ENCODE results near the gene AOAH. TPM values are rescaled to one million over a fixed set of nuclear protein-coding genes. Genes with fewer than 3 reads are reported as not detected.
A peak's percentile ranks its signal among the peaks of the same experiment; 100 is the strongest.

Gene AOAH
- total RNA-seq, 1 experiment from 2014 or later = 4.8 TPM

DNA sequence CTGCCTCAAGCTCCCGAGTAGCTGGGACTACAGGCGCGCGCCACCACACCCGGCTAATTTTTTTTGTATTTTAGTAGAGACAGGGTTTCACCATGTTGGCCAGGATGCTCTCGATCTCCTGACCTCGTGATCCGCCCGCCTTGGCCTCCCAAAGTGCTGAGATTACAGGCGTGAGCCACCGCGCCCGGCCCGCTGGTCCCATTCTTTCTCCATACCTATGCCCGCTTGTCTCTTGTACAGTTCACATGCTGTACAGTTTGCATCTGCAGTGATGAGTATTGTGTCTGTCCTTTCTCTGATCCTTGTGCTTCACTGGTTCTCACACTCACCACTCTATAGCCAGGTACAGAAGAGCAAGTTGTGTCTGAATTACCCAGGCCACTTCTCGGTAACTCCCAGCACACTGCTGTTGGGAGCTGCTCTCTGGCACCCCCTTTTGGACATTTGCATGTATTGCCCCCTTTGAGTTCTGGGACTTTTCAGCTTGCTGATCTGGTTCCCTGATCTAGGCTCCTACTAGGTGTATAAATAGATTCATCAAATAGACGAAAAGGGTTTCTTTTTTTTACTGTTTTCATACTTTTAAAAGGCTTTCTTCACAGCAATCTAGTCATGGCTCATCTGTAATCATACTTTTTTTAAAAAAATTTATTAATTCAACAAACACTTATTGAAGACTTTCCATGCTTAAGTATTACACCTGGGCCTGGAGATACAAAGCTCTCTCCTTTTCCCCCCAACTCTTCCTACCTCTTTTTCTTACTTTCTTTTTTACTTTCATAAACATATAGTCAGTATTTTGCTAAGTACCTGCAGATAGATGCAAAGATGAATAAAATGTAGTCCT is 53.5 kb downstream of the AOAH start:
- DNase-seq (ENCODE audit: low read depth) = peak; percentile 54
- in situ Hi-C loops (cut with HindIII; ENCODE audit: low pct_unique_long_range_greater_than_20kb, low sequenced_read_pairs) = no loop called here

DNA sequence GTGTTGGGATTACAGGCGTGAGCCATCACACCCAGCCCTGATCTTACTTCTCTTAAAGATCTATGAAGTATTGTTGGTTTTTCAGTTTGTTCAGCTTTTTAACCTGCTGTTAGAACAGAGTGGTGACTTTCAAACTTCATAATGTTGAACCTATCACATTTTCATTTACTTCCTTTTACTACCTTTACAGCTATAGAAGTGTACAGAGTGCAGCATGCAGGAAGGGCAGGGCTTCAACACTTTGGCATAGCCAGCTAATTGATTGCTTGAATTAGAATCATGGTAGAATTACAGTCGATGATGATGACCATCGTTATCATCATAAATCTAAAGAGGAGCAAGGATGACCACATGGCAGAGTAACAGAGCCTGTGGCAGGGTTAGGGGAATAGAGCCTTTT is 55.5 kb downstream of the AOAH start:
- in situ Hi-C loops (cut with HindIII; ENCODE audit: low pct_unique_long_range_greater_than_20kb, low sequenced_read_pairs) = no loop called here
- no peak for DNase-seq (ENCODE audit: low read depth)

DNA sequence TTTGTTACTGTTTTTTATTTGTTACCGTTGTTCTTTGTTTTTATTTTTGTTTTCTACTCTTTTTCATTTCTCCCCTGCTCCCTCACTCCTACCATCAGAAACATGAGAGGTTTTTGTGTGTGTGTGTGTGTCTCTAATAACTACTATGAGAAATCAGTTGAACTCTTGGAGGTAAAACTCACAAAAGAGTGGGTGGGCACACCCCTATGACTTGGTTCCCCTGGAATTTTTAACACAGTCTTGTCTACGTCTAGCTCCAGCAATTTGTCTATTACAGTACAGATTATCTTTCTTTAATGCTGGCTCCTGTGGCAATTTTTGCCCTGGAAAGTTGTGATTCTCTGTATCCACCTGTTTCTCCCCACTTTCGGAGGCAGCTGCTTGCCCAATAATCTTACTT is 56.2 kb downstream of the AOAH start:
- in situ Hi-C loops (cut with HindIII; ENCODE audit: low pct_unique_long_range_greater_than_20kb, low sequenced_read_pairs) = no loop called here
- DNase-seq (ENCODE audit: low read depth) = no peak

DNA sequence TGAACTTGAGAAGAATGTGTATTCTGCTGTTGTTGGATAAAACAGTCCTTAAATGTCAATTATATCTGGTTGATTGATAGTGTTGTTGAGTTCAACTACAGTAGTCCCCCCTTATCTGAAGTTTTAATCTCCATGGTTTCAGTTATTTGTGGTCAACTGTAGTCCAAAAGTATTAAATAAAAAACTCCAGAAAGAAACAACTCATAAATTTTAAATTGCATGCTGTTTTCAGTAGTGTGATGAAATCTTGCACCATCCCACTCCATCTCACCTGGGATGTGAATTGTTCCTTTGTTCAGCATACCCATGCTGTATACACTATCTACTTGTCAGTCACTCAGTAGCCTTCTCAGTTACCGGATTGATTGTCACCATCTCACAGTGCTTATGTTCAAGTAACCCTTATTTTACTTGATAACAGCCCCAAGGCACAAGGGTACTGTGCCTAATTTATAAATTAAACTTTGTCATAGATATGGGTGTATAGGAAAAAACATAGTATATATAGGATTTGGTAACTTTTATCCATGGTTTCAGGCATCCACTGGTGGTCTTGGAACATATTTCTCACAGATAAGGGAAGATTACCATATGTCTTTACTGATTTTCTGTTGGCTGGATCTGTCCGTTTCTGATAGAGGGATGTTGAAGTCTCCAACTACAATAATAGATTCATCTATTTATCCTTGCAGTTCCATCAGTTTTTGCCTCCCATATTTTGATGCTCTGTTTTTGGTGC is 57.1 kb downstream of the AOAH start:
- DNase-seq (ENCODE audit: low read depth) = no peak
- in situ Hi-C loops (cut with HindIII; ENCODE audit: low pct_unique_long_range_greater_than_20kb, low sequenced_read_pairs) = no loop called here

DNA sequence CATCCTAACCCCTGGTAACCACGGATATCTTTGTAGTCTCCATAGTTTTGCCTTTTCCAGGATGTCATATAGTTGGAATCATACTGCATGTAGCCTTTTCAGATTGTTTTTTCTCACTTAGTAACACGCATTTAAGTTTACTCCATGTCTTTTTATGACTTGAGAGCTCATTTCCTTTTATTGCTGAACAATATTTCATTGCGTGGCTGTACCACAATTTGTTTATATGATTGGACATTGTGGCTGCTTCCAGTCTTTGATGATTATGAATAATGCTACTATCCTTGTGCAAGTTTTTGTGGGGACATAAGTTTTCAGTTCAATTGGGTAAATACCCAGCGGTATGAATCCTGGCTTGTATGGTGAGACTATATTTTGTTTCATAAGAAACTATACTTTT is 60.8 kb downstream of the AOAH start:
- DNase-seq (ENCODE audit: low read depth) = no peak

DNA sequence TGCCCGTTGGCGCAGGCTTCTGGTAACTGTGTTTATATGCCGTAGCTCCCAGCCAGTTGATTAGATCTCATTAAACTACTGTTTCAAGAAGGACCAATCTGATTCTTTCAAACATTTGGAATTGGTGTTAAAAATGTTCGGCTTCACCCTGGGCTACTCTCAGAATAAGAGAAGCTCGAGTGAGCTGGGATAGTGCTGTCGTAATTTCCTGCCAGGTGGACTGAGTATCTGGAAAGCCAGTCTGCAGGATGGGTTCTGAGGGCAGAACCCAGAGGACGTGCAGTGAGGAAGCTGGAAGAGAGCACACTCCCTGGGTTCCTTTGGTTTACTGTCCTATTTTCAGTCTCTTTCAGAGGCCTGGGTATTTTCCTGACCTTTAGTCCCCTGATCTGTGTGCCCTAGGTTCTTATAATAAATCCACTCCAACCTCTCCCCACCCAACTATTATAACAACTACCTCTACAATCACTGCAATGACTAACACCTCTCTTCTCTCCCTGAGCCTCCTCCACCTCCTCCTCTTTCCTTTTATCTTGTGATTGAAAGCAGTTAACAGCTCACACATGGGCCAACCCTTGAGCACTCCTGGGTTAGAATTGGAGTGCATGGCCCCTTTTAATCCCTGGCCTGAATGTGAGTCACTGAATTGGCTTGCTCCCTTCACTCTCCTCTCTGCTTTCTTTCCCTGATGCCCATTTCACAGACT is 63.0 kb downstream of the AOAH start:
- in situ Hi-C loops (cut with HindIII; ENCODE audit: low pct_unique_long_range_greater_than_20kb, low sequenced_read_pairs) = no loop called here
- peak; percentile 84 for DNase-seq (ENCODE audit: low read depth)

More for the DNA sequence above, 60.8 kb downstream of the AOAH start:
- in situ Hi-C loops (cut with HindIII; ENCODE audit: low pct_unique_long_range_greater_than_20kb, low sequenced_read_pairs) = no loop called here

DNA sequence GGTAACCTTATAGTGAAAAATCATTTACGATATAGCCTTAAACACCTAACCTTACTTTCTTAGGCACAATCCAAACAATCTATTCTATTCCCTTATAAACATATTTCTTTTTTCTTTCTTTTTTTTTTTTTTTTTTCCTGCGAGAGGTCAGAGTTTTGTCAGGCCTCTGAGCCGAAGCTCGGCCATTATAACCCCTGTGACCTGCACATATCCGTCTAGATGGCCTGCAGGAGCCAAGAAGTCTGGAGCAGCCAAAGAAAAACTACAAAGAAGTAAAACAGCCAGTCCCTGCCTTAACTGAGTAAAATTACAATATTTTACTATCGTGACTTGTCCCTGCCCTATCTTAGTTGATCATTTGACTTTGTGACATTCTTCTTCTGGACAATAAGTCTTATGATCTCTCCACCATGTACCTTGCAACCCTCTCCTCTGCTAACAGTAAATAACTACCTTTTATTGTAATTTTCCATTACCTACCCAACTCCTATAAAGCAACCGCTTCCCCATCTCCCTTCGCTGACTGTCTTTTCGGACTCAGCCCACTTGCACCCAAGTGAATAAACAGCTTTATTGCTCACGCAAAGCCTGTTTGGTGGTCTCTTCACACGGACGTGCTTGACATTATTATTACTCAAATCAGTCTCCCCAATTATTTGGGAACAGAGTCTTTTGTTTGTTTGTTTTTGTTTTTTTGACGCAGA is 64.5 kb downstream of the AOAH start:
- no peak for DNase-seq (ENCODE audit: low read depth)
- in situ Hi-C loops (cut with HindIII; ENCODE audit: low pct_unique_long_range_greater_than_20kb, low sequenced_read_pairs) = no loop called here

DNA sequence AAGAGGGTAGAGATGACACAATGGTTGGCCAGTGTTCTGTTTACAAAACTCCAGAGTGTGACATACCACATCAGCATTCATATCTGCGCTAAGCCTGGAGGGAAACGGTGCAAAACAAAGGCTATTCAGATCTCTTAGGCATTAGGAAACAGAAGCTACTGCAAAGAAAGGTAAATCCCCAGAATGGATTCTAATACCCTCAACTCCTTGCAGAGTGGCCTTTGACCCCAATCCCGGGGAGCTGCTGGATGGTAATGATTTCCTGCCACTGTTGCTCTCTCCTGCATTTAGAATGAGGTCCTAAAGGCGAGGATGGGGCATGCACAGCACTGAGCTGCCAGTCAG is 65.2 kb downstream of the AOAH start:
- DNase-seq (ENCODE audit: low read depth) = peak; percentile 91
- in situ Hi-C loops (cut with HindIII; ENCODE audit: low pct_unique_long_range_greater_than_20kb, low sequenced_read_pairs) = no loop called here

DNA sequence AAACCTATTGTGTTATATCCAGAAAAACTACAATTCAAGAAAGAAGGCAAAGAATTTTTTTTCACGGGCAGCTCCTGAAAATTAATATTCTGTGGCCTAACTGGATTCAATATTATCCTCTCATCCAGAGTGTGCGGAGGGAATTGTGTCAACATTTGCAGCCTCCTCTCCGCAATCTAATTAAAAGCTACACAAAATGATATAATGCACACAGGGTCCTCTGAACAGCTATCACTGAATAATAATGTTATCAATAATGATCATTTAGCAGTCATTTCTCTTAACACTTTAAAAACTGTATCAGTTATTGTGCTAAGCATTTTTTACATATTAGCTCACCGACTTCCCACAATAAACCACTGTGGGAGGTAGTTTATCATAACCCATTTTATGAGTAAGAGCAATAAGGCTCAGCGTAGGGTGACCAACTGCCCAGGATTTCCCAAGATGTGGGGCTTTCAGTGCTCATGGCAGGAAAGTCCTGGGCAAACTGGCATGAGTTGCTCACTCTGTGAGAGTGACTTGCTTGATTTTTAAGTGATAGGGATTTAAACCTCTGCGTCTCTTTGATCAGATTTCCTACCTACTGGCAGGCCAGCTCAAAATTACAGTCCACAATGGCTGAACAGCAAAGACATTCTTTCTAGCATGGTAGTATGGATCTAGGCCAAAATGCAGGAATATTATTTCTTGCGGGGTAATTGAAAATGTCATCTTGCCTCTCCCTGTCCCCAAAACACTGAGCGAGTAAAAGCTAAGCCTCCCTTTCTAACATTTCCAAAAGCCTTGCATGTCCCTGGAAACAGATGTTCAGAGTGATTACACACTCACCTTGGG is 65.7 kb downstream of the AOAH start:
- in situ Hi-C loops (cut with HindIII; ENCODE audit: low pct_unique_long_range_greater_than_20kb, low sequenced_read_pairs) = no loop called here
- peak; percentile 78 for DNase-seq (ENCODE audit: low read depth)

DNA sequence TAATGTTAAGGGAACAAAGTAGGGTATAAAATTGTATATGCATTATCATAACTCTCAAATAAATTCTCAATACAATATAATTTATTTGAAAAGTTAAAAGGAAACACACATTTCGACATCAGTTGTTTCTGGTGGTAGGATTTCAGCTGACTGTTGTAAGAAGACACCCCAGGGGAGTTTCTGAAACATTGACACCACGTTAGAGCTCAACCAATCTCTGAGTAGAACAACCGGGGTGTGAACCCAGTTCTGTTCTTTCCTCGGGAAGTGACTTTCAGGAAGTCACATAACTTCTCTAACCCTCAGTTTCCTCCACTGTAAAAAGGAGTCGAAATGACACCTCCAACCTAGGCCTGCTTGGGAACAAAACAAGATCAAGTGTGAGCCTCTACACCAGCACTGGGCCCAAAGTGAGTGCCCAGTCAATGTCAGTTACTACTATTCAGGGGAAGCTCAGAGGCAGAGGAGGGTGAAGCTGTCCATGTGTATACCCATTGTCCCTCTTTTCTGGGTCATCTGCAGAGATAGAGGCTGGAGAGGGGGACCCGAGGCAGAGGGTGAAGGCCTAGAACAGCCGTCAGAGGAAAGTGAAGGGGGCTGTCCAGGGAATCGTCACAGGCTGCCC is 67.1 kb downstream of the AOAH start:
- DNase-seq (ENCODE audit: low read depth) = no peak
- in situ Hi-C loops (cut with HindIII; ENCODE audit: low pct_unique_long_range_greater_than_20kb, low sequenced_read_pairs) = no loop called here

DNA sequence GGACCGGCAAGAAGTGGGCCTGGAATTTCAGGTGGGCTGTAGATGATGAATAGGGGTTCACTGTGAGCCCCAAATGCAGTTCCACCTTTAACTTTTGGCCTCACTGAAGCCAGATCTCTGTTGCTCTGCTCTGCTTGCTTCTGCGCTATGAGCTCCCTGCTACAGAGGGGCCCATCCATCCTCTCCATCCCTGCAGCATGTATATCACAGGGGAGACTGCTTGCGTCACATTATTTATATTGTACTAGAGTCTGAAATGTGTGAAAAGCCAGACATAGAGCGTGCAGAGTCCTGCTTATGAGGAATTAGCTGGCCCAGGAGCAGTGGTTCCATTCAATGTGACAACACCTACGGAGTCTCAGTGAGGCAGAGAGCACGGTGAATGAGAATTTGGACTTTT is 69.9 kb downstream of the AOAH start:
- in situ Hi-C loops (cut with HindIII; ENCODE audit: low pct_unique_long_range_greater_than_20kb, low sequenced_read_pairs) = no loop called here
- DNase-seq (ENCODE audit: low read depth) = no peak

DNA sequence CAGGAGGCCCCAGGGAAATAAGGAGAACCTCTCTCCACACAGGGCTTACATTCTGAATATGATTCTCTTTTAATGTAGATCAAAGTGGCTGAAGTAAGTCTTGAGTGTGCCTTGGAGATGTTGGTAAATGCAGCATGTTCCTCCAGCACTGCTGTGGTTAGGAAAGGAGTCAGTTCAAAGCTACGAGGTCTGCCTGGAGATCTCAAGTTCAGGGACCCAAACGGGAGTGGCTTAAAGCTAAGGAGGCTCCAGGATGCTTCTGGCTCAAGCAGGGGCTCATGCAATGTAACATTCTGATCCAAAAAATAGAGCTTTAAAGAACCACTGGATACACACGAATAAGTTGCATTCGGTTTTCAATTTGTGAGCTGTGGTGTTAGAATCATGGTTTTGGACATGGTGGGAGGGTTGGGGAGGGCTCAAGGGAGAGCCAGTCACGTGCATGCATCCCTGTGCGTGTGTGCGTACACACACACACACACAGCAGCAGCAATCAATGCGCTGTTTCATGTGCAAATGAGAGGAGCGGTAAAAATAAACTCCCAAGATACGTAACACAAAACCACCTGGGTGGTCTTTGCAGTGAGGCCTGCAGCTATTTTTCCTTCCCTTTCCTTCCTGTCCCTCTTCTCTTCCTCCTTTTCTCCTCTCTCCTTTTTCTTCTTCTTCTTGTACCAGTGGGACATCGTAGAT is 70.5 kb downstream of the AOAH start:
- DNase-seq (ENCODE audit: low read depth) = no peak
- in situ Hi-C loops (cut with HindIII; ENCODE audit: low pct_unique_long_range_greater_than_20kb, low sequenced_read_pairs) = no loop called here

DNA sequence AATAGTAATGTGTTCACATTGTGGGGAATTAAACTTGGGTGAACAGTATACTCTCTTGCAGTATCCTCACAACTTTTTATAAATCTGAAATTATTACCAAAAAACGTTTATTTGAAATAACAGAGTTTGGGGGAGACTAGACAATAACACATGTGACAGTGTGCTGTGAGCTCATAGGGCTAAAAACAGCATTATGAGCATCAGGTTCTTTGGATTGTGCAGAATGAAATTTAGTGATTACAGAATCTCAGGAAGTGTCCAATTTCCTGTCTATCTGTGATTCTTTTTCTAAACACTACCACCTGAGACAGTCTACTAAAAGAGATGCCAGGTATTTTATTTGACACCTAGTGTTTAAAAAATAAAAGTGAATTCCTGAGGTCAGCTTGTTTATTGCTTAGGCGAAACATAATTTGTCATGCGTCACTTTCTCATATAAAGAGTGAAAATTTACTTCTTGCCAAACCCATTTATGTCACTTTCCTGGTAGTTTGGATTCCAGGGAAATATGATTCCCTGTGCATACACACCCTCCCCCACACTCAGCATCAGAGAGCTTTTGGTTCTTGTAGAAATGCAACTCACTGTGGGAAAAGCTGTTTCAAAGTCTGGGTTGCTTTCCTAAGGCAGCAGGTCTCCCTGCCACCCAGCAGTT is 71.2 kb downstream of the AOAH start:
- DNase-seq (ENCODE audit: low read depth) = peak; percentile 33
- in situ Hi-C loops (cut with HindIII; ENCODE audit: low pct_unique_long_range_greater_than_20kb, low sequenced_read_pairs) = no loop called here

DNA sequence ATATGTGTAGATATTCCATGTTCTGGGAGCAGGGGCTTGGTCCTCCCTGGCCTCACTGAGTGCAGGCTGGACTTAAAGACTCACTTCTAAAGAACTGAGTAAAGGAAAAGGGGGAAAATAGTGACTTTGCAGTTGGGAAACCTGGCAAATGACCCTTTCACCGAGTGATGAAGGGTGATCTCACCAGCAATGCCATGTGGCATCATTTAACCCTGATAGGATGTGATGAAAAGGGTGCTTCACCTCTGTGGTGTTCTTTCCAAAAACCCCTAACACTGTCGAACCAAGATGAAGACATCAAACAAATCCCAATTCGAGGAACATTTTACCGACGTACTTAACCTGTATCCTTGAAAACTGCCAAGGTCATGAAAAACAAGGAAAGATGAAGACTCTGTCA is 71.9 kb downstream of the AOAH start:
- DNase-seq (ENCODE audit: low read depth) = no peak
- in situ Hi-C loops (cut with HindIII; ENCODE audit: low pct_unique_long_range_greater_than_20kb, low sequenced_read_pairs) = no loop called here

DNA sequence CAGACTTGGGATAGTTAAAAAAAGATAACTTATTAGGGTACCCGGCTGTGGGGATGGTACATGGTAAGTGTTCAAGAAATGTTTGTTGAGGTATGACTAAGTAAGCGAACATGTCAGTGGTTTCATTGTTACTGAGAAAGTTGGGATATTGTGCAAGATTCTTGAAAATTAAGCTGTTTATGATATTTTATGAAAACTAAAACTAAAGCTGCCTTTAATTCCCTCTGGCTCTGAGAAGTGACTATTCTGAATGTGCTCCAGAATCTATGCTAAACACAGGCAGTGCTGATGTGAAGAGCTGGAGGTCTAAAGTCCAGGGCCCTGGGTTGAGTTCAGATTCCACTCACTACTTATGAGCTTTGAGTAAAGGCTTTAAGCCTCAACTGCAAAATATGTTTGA is 72.9 kb downstream of the AOAH start:
- in situ Hi-C loops (cut with HindIII; ENCODE audit: low pct_unique_long_range_greater_than_20kb, low sequenced_read_pairs) = no loop called here
- no peak for DNase-seq (ENCODE audit: low read depth)

DNA sequence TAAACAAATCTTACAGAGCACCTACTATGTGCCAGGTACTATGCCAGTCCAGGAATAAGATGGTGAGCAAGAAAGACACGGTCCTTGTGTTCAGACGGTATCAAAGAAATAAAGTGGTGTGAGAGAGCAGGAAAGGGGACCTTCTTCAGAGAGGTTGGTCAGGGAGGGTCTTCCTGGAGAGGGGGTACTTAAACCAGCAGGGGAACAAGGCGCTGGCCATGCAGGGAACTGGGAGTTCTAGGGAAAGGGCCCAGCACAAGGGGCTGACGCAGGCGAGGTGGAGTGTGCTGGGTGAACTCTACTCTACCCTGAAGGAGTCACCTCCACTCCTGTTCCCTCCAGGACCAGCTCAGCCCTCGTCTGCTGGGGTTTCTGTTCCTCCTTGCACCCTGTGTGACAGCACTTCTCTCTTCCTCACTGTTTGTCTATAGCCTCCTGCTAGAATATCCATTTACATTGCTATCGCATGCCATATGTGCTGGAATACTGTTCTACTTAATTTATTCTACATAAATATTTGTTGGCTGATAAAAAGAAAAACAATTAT is 73.5 kb downstream of the AOAH start:
- DNase-seq (ENCODE audit: low read depth) = no peak
- in situ Hi-C loops (cut with HindIII; ENCODE audit: low pct_unique_long_range_greater_than_20kb, low sequenced_read_pairs) = no loop called here
